Measurements from ENCODE around the gene BPIFB6. TPM values are rescaled to one million over a fixed set of nuclear protein-coding genes. Genes with fewer than 3 reads are reported as not detected.

The BPIFB6 gene
- total and polyA plus RNA-seq, 2 of the 4 experiments (the other 2 are of a cell fraction), result not detected

- in situ Hi-C loops (cut with MboI; ENCODE audit: low sequenced_read_pairs), result no loop called here
- Histone ChIP-seq H2AK5ac (ENCODE audit: low read depth, low read length) (no peak overlapping the region), H3K27me3 (ENCODE audit: control insufficient read depth, insufficient read depth, low read length) (peaks cover 6% of the 10 kb centered on the region; the same call in 1 of the 2 replicates), H3K79me1 (ENCODE audit: low read depth in 1 of 2, low read length in 2 of 2) (no peaks in the 10 kb centered on the region), H4K91ac (ENCODE audit: insufficient read depth, low read depth, low read length) (no peak overlapping the region), H3K36me3 (ENCODE audit: control insufficient read depth, insufficient read depth, low read length) (no peaks in the 10 kb centered on the region), H3K27ac (ENCODE audit: insufficient read depth, low read length) (no peak overlapping the region), H3K9me3 (ENCODE audit: control insufficient read depth, insufficient read depth, low read length) (no peaks in the 10 kb centered on the region), H2AK9ac (replicated peaks; ENCODE audit: low read depth, low read length, poor library complexity) (no peak overlapping the region), H3K9ac (ENCODE audit: low read depth, low read length) (no peak overlapping the region), H3K4me3 (ENCODE audit: insufficient read depth, low read depth, low read length) (no peak overlapping the region), H3K4ac (ENCODE audit: low read depth, low read length) (no peak overlapping the region), H3K14ac (replicated peaks; ENCODE audit: low read depth, low read length) (no peak overlapping the region), H2BK120ac (ENCODE audit: low read depth, low read length) (no peak overlapping the region), H3K23ac (ENCODE audit: low read depth, low read length) (no peak overlapping the region), H3K9me1 (ENCODE audit: insufficient read depth, low read length) (no peaks in the 10 kb centered on the region), H2BK20ac (ENCODE audit: low read depth, low read length) (no peak overlapping the region), H3K56ac (ENCODE audit: extremely low read depth, insufficient read depth, low read length) (no peak overlapping the region), H4K8ac (ENCODE audit: low read depth in 2 of 2, low read length in 2 of 2) (no peak overlapping the region), H4K20me1 (ENCODE audit: insufficient read depth, low read length) (no peaks in the 10 kb centered on the region), H3K4me2 (ENCODE audit: low read depth, low read length) (no peak overlapping the region), H3K4me1 (ENCODE audit: control insufficient read depth, insufficient read depth, low read length) (no peaks in the 10 kb centered on the region), H2BK5ac (ENCODE audit: low read depth, low read length, poor library complexity, severe bottlenecking) (no peak overlapping the region), H4K5ac (ENCODE audit: low read depth, low read length) (no peak overlapping the region), H3K18ac (ENCODE audit: low read depth, low read length) (no peak overlapping the region), H2BK15ac (ENCODE audit: low read depth, low read length) (no peak overlapping the region), H2AFZ (replicated peaks; ENCODE audit: low read length, poor library complexity) (no peak overlapping the region)
- ChIA-PET CTCF (no interaction called here), POLR2A (ENCODE audit: unreplicated experiment) (no interaction called here)
- no peak for ATAC-seq (ENCODE audit: low read depth)
- DNase-seq, result no peak
- intact Hi-C loops (cut with micrococcal nuclease), result no loop called here
- no TSS peak for BruUV-seq (replicated peaks)
- dilution Hi-C loops (cut with HindIII; ENCODE audit: low sequenced_read_pairs, unreplicated experiment), result no loop called here
- WGBS, 2 experiments (ENCODE audit: extremely low coverage in 2 of 2, insufficient read length in 1 of 2), result 79% methylated on average over 12 of the region's 22 CpGs; no CpG with 5 or more reads in 1 of the 2 experiments
- no peak for TF ChIP-seq MAFK (IDR thresholded peaks at IDR 0.05; ENCODE audit: low read depth, low read length)
- no peak for TF ChIP-seq POLR2A (IDR thresholded peaks at IDR 0.05; ENCODE audit: low read depth, low read length)
- TF ChIP-seq CHD1 (IDR thresholded peaks at IDR 0.05; ENCODE audit: low read depth, low read length), result no peak
- no peak for TF ChIP-seq CTCF (conservative IDR thresholded peaks at IDR 0.05; ENCODE audit: low read depth, low read length)
- no peak for TF ChIP-seq FOS (IDR thresholded peaks at IDR 0.05; ENCODE audit: low read depth, low read length)
- no peak for TF ChIP-seq NFE2L2 (IDR thresholded peaks at IDR 0.05; ENCODE audit: low read depth, low read length)
- TF ChIP-seq RCOR1 (IDR thresholded peaks at IDR 0.05; ENCODE audit: insufficient replicate concordance, low read length), result no peak
- no peak for TF ChIP-seq USF2 (IDR thresholded peaks at IDR 0.05; ENCODE audit: low read depth, low read length)
- TF ChIP-seq MXI1 (IDR thresholded peaks at IDR 0.05; ENCODE audit: borderline replicate concordance, low read depth, low read length), result no peak
- no peak for TF ChIP-seq SMC3 (IDR thresholded peaks at IDR 0.05; ENCODE audit: low read depth, low read length)
- no peak for TF ChIP-seq BHLHE40 (IDR thresholded peaks at IDR 0.05; ENCODE audit: low read depth, low read length)
- no peak for TF ChIP-seq CEBPB (IDR thresholded peaks at IDR 0.05; ENCODE audit: low read depth, low read length)
- no peak for TF ChIP-seq RFX5 (IDR thresholded peaks at IDR 0.05; ENCODE audit: low read depth, low read length)
- TF ChIP-seq MAZ (IDR thresholded peaks at IDR 0.05; ENCODE audit: borderline replicate concordance, low read depth, low read length), result no peak
- no peak for TF ChIP-seq RAD21 (IDR thresholded peaks at IDR 0.05; ENCODE audit: low read length)
- TF ChIP-seq ELK1 (IDR thresholded peaks at IDR 0.05; ENCODE audit: borderline replicate concordance, low read depth, low read length), result no peak
Measured at GRCh38 chr20:33059741-33060390, 28.4 kb downstream of the BPIFB6 start.

Measured in IMR-90 (cell line).